ENCODE measurements around the gene RAB1A. TPM values are rescaled to one million over a fixed set of nuclear protein-coding genes. Genes with fewer than 3 reads are reported as not detected.
"Not testable (repeated sequence)": the region's sequence is repeated elsewhere in the genome, so short reads cannot be mapped to it uniquely, and the experiment has no call there.

RAB1A gene
- total RNA-seq, 1 donor from 2014 or later = 69.3 TPM

DNA sequence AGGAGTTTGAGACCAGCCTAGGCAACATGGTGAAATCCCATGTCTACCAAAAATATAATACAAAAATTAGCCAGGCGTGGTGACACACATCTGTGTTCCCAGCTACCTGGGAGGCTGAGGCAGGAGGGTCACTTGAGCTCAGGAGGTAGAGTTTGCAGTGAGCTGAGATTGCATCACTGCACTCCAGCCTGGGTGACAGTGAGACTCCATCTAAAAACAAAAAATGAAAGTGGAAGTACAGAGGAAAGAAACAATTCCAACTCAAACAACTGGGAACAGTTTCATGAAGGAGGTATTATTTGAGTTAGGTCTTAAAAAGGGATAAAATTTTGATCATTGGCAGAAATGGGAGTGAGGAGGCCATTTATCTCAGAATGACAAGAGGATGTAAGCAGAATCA, 6.3 kb upstream of the RAB1A start:
- no peak for DNase-seq (ENCODE audit: low read depth in 2 of 2)

DNA sequence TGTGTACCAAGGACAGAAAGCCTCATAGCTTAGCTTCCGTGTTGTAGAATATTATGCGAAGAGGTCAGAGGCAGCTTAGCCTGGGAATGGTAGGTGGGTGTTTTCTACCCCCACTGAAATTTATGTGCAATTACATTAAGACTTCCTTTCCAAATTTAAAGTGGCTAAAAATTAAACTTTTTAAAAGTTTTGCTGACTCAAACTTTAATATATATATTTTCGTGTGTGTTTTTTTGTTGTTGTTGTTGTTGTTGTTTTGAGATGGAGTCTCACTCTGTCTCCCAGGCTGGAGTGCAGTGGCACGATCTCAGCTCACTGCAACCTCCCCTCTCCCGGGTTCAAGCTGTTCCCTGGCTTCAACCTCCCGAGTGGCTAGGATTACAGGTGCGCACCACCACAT, 4.3 kb upstream of the RAB1A start:
- no peak for DNase-seq (ENCODE audit: low read depth in 2 of 2)

DNA sequence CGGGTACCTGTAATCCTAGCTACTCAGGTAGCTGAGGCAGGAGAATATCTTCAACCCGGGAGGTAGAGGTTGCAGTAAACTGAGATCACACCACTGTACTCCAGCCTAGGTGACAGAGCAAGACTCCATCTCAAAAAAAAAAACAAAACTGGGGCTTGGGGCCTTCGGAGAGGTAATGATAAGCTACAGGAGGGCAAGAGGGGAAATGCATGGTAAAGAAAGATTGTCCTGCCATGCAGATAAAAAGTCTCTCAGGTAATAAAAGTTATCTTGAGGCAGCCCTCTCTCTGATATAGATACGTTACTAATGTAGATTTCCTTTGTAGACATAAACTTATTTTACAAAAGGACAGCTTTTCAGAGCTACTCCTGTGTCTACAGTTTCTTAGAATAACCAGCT, 3.7 kb upstream of the RAB1A start:
- DNase-seq (ENCODE audit: low read depth in 2 of 2) = no peak

DNA sequence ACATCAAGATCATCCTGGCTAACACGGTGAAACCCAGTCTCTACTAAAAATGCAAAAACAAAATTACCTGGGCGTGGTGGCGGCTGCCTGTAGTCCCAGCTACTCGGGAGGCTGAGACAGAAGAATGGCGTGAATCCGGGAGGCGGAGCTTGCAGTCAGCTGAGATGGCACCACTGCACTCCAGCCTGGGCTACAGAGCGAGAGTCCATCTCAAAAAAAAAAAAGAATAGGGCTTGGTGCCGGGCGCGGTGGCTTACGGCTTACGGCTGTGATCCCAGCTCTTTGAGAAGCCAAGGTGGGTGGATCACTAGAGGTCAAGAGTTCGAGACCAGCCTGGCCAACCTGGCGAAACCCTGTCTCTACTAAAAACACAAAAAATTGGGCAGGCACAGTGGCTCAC, 3.0 kb upstream of the RAB1A start:
- not testable (repeated sequence) for DNase-seq (ENCODE audit: low read depth in 2 of 2)

DNA sequence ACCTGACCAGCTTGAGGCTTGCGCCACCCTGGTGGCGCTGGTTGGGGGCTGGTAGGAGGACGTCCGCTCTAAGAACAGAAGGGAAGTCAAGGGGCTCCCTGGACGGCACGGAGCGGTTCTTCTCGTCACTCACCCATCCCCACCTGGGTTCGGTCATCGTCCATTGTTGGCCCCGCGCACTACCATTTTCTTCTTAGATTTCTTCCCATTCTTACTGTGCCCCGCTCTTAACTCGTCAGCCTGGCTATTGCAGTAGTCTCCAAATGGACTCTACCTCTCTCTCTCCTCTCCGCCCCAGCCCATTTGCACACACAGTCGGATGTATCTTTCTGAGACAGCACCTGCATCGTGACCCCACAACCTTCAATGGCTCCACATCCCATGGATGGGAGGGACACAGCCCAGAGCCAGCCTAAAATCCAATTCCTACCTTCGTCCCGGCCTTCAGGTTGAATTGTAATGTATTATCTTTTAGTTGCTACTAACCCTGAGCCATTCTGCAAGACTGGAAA, 814 bp upstream of the RAB1A start:
- no peak for DNase-seq (ENCODE audit: low read depth in 2 of 2)

DNA sequence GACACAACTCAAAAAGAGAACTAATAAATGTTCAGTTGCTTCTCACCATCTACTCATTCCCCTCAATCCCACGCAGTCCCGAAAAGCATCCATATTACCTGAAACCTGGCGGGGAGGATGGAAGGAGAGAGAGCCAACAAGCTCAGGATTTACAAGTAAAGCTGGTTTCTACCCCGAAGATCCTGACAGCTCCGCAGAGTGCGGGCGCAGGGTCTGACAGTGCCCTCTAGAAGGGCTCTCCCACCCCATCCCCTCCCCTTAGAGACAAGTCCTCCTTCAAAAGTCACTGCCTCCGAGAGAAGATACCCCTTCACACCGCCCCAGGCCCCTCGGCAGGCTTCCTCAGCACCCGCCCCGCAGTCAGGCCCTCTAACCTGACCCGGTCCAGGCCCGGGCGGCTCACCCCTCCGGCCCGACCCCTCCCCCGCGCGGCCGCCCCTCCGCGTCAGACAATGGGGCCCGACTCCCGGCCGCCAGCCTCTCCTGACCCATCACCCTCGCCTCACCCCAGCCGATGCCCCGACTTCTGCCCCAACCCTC, 550 bp downstream of the RAB1A start:
- DNase-seq (ENCODE audit: low read depth in 2 of 2) = peak in 1 of 2 donors; percentile 41

DNA sequence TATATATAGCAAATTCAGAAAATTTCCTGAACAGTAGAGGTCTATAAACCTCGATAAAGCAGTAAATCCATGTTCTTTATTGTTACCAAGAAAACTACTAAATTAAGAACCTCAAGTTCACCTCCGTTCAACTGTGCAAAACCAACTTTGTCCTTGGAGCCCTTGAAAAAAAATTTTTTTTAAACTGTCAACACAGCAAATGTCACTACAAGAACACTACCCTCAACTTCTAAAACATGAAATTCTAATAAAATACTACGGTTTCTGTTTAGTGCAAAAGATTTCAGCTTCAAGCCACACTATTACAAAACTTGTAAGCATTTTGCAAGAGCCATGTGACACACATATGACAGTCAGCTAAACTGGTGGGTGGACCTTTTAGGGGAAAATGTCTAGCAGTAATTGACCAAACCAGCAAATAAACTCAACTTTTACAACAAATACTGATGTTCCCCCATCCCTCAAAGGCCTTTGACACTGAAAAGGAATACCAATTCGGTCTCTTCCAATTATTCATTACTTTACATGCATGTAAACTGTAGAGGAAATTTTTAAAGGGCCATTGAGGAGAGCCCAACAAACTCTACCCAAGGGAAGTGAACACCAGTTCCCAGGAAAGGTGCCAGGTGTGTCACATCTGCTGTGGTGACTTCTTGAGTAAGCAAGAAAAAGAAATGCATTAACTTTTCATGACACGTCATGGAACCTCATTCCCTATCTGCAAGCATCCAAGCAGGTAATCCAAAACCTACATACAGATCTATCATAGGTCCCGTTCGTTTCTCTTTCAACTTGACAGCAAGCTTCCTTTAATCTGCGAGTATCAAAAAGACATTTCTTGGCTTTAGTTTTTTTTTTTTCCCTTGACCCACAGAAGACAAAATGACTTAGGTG, 1.4 kb downstream of the RAB1A start:
- DNase-seq (ENCODE audit: low read depth in 2 of 2) = peak in 1 of 2 donors; percentile 21

DNA sequence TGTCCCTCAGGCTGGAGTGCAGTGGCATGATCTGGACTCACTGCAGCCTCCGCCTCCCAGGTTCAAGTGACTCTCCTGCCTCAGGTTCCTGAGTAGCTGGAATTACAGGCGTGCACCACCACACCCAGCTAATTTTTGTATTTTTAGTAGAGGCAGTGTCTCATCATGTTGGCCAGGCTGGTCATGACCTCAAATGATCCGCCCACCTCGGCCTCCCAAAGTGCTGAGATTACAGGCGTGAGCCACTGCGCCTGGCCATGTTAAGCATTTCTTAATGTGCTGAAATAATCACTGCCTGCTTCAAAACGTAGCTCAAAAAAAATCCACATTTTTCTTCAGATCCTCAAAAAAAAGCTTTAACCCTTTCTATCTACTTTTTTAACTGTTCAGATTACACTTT, 4.4 kb downstream of the RAB1A start:
- not testable (repeated sequence) for DNase-seq (ENCODE audit: low read depth in 2 of 2)

DNA sequence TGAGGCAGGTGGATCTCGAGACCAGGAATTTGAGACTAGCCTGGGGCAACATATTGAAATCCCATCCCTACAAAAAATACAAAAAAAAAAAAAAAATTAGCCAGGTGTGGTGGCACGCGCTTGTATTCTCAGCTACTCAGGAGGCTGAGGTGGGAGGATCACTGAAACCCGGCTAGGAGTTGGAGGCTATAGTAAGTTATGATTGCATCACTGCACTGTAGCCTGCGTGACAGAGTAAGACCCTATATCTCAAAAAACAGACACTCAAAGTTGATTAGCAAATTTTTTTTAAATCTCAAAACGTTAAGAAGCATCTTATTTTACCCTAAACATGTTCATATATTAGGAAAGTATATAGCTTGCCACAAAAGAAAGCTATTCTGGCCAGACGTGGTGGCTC, 7.6 kb downstream of the RAB1A start:
- no peak for DNase-seq (ENCODE audit: low read depth in 2 of 2)

DNA sequence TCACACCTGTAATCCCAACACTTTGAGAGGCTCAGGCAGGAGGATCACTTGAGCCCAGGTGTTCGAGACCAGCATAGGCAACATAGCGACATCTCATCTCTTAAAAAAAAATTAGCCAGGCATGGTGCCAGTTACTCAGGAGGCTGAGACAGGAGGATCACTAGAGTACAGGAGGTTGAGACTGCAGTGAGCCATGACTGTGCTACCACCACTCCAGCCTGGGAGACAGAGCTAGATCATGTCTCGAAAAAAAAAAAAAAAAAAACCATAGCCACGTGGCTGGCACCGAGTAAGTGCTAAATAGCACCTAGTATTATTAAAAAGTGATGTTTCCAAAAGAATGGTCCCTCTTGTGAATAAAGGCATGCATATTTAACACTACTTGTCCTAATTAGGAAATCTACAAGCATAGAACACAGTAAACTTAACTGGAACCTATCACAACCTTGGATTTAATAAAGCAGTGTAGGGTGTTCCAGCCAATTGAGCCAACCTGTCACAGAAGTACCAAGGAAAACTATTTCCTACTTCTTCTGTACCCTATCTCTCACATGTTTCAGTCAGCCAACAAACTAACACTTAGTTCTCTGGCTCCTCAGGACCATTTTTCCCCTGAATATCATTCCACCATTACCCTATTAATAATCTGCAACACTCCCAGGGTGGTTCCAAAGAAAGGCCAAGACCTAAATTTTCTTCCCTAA, 8.8 kb downstream of the RAB1A start:
- no peak for DNase-seq (ENCODE audit: low read depth in 2 of 2)

DNA sequence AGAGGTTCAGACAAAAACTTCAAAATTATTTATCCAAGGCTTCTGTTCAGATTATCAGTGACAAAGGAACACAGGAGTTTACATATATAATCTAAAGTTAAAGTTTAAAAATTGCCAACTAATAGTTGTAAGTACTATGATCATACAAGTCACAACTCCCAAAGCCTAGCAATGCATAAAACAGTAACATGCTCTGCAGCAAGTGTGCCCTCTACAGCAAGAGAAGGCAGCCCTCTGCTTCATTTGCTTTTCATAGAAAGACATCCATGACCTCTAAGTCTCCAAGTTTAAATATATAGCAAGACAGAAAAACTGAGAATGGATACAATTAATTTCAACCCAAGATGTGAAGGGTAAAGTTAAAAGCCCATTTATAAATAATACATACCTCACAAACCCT, 13.3 kb downstream of the RAB1A start:
- no peak for DNase-seq (ENCODE audit: low read depth in 2 of 2)

DNA sequence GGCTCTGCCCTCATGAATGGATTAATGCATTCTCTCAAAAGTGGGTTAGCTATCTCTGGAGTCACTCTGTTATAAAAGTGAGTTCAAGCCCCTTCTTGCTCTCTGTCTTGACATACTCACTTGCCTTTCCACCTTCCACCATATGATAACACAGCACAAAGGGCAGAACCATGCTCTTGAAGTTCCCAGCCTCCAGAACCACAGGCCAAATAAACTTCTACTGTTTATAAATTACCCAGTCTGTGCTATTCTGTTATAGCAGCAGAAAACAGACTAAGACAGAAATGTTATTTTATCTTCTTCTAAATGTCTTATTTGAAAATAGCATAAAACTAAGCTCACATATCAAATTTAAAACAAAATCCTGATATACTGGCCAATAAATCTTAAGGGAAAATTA, 15.0 kb downstream of the RAB1A start:
- no peak for DNase-seq (ENCODE audit: low read depth in 2 of 2)

DNA sequence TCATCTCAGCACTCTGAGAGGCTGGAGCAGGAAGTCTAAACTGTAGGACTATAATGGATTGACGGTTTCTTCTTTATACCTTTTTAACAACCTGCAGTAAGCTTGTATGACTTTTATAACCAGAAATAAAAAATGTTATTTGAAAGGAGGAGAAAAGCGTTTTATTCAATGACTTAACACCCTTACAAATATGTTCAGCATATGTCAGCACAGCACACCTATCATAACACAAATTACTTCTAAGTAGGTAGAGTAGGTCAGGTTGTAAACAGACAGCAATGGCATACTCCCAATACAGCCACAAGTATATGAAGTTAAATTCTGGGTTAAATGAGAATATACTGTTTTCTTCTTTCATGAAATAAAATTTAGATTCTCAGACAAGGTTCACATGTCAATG, 16.1 kb downstream of the RAB1A start:
- no peak for DNase-seq (ENCODE audit: low read depth in 2 of 2)

DNA sequence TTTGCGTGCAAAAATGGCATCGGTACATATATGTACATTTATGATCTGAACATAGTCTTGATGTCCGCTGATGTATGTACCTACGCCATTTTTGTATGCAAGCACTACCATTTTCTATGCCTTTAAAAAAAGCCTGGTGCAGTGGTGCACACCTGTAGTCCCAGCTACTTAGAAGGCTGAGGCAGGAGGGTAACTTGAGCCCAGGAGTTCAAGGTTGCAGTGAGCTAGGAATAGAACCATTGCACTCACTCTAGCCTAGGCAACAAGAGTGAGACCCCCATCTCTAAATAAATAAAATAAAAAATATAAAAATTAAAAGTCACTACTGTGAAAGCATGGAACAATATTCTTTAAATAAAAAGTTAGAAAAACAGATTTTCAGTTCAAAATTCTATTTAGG, 16.7 kb downstream of the RAB1A start:
- no peak for DNase-seq (ENCODE audit: low read depth in 2 of 2)

DNA sequence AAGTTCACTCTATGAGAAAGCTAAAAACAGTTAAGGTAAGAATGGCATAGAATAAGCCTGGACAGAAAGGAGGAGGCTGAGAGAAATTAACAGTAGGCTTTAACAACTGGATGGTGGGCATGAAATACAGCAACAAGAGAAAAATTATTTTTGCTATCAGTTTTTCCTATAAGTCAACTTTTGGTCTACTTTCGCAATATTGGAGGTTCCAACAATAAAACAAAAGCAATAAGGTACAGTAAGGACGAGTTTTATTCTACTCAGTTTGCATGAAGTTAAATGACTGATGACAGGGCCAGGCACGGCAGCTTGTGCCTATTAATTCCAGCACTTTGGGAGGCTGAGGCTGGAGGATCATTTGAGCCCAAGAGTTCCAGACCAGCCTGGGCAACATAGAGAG, 17.3 kb downstream of the RAB1A start:
- no peak for DNase-seq (ENCODE audit: low read depth in 2 of 2)

DNA sequence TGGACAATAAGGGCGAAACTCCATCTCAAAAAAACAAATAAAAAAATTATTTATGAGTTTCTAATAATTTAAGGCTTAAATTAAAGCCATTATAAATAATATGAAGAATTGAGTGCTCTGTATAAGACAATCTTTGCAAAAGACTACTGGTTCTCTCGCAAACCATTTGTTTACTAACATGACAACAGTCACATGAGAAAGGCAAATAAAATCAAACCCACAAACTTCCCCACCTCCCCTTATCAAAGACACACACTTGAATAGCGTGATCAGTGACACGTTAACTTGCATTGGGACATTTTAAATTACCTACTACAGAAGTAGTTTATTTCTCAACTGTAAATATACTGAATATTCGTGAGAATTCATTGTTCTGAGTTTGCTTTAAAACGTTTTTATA, 21.1 kb downstream of the RAB1A start:
- no peak for DNase-seq (ENCODE audit: low read depth in 2 of 2)

DNA sequence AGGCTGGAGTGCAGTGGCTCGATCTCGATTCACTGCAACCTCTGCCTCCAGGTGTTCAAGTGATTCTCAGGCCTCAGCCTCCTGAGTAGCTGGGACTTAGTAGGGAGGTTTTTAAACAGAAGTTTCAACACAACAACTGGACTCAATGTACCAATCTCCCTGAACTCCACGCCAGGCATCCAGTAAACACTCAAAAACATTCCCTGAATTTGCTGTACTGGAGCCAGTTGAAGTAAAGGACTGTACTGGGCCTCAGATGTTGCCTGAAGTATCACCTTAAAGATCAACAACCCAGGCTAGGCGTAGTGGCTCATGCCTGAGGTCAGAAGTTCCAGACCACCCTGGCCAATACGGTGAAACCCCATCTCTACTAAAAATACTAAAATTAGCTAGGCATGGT, 22.4 kb downstream of the RAB1A start:
- no peak for DNase-seq (ENCODE audit: low read depth in 2 of 2)

DNA sequence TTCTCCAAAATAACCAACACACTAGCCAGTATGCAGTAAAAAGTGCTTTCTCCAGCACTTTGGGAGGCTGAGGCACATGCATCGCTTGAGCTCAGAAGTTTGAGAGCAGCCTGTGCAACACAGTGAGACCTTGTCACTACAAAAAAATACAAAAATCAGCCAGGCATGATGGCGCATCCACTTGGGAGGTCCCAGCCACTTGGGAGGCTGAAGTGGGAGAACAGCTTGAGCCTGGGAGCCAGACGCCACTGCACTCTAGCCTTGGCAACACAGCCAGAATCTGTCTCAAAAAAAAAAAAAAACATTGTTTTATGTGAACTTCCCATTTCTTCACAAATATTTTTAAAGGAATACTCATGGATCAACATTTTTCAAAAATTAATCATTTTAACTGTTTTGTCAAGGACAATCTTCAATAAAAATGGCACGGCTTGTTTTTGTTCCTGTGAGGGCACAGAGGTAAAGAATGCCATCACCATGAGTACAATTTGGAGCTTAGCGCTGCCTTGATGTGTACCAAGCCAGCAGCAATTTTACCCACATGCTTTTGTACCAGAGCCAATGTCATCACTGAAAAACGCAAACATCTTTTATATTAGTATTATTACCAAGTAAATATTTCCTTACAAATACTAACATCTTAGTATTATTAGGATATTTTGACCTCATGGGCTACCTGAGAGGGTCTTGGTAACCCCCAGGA, 26.7 kb downstream of the RAB1A start:
- DNase-seq (ENCODE audit: low read depth in 2 of 2) = no peak

DNA sequence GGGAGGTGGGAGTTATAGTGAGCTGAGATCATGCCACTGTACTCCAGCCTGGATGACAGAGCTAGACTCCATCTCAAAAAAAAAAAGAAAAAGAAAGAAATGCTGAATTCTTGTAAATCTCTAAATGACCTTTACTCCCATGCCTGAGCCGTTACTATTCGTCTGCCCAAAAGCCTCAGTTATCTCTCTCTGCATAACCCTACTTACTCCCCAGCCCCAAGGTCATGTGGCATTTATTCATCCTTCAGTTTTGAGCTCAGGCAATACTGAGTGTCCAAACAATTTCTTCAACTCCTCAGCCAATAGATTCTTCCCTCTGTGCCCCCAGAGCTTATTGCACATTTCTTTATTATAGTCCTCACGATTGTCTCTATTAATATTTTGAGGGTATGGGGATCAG, 28.8 kb downstream of the RAB1A start:
- DNase-seq (ENCODE audit: low read depth in 2 of 2) = no peak

DNA sequence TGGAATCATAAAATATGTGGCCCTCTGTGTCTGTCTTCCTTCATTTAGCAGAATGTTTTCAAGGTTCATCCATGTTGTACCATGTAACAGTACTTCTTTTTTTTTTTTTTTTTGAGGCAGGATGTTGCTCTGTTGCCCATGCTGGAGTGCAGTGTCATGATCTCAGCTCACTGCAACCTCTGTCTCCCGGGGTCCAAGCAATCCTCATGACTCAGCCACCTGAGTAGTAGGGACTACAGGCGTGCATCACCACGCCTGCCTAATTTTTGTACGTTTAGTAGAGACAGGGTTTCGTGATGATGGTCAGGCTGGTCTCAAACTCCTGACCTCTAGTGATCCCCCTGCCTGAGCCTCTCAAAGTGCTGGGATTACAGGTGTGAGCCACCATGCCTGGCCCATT, 31.2 kb downstream of the RAB1A start:
- DNase-seq (ENCODE audit: low read depth in 2 of 2) = no peak

DNA sequence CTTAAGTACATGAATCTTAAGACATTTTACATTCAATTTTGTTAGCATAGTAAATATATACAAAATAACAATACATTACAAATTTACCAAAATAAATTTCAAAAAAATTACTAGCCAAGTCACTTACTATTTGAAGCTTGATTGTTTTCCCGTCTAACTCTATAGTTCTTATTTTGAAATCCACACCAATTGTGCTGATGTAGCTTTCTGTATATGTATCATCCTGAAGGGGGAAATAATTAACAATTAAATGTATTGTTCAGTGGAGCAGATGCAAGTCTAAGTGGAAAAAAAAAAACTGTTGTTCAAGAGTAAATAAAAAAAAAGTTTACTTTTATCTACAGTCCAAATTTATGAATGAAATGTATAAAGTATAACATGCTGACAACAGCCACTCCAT, 32.1 kb downstream of the RAB1A start:
- no peak for DNase-seq (ENCODE audit: low read depth in 2 of 2)

DNA sequence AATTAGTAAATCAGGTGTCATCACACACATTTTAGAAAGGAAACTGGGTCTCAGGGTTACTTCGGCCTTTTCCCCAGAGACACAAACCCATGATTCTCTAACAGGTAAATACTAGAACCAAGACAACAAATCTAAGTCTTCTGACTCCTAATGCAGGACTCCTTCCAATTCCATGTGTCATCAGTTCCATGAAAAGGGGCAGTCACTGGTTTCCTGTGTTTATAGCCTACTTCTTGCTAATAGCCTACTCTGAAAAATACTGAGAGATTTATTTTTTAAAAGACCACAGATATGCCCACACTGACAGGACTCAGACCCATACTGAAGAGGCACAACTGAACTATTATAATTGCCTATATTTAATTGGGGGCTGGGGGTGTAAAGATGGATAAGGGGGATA, 33.0 kb downstream of the RAB1A start:
- DNase-seq (ENCODE audit: low read depth in 2 of 2) = peak in 1 of 2 donors; percentile 64

All from dermis microvascular lymphatic vessel endothelial cell (primary cell).